GM21825 (cell line): Measurements from ENCODE around the gene ACOT4.
"Not testable (repeated sequence)": the region's sequence is repeated elsewhere in the genome, so short reads cannot be mapped to it uniquely, and the experiment has no call there.

Experiments
- ATAC-seq: cut with Tn5 transposase; IDR thresholded peaks from one replicate; pipeline ENCODE4 v1.9.1; 2021; ENCODE audit warnings: mild to moderate bottlenecking, moderate library complexity; ENCODE audit not compliant: unreplicated experiment

Gene ACOT4

DNA sequence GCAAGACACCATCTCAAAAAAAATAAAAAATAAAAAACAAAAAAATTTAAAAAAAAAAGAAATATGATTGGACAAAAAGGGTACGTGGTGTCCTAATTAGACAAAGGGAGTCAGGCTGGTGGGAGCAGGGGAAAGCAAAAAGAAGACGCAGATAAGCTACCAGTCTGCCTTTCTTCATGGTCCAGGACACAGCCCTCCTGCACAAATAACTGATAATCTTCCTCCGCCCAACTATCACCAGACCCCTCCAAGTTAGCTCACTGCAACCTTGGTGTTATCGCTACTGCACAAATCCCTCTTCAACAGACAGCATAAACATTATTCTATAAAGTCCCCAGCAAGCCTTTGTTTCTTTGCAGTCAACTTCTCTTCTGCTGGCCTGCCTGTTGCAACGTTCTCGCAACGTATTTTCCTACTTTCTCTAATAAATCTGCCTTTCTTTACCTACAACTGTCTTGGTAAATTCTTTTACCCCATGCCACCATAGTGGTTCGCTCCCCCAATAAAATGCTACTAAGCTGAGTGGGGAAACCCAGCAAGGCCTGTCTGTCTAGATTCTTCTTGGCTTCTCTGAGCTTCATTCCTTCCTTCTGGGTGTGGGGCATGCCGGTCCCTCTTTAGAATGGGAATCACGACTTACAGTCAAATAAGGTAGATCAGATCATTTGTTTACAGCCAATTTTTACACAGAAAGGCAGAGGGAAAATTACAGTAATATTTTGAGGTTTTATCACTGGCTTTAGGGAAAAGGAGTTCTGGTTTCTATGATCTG, 38.5 kb downstream of the ACOT4 start:
- ATAC-seq: no peak

DNA sequence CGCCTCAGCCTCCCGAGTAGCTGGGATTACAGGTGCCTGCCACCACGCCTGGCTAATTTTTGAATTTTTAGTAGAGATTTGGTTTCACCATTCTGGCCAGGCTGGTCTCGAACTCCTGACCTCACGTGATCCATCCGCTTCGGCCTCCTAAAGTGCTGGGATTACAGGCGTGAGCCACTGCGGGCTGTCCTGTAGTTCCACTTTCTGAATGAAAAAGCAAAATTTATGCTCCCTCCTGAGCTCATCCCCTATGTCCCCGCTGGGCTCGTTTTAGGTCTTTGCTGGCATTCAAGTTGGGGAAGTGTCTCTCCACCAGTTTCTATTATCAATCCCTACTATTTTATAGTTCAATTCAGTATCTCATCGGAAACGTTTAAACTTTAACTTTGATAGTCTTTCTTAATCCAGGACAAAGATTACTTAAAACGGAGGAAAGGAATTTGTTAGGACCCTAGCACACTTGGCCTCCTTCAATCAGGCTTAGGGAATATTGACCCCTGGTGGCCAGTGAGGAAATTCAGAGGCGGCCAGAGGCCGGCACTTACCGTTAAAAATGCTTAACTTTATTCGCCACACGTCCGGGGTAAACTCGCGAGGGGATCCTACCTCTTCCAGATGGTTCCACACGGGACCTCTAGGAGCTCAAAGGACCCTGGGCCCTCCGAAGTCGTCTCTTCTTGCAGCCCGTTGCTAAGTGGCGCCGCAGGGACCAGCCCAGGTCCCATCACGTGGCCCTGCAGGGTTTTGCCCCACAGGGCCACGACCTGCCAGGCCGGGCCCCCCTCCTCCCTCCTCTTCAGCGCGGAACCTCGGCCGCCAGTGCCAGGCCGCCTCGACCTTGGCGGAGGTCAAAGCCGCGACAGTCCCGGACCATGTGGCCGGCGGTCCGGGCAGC, 41.7 kb downstream of the ACOT4 start:
- ATAC-seq: no peak

DNA sequence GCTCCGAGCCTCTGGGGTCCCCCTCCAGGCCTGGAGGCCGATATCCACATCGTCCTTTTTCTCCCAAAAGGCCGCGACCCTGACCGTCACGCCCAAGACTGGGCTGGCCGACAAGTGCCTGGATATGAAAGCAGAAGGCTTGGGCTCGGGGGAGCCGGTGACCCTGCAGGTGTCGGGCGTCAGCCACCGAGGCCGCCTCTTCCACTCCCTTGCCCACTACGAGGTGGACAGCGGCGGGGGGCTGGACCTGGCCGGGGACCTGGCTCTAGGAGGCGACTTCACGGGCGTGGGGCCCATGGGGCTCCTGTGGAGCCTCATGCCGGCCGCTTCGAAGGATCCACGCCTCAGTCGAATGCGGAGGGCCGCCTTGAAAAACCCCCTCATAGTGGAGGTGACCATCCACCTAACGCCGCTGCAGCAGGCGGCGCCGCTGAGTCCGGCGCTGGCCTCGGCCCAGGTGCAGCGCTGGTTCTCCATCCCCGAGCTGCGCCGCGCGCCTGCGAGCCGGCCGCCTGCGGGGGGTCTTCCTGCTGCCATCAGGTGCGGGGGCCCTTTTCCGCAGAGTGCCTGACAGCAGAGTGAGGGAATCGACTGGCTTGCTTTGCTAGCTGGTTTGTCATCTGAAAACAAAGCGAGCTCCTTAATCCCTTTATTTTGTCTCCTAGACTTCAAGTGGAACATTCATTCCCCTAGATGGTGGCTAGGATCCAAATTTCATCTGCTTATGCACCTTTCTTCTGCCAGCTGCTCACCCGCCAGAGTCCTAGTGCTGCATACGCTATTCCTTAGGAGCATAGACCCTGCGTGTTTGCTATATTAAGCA, 42.5 kb downstream of the ACOT4 start:
- ATAC-seq: no peak

DNA sequence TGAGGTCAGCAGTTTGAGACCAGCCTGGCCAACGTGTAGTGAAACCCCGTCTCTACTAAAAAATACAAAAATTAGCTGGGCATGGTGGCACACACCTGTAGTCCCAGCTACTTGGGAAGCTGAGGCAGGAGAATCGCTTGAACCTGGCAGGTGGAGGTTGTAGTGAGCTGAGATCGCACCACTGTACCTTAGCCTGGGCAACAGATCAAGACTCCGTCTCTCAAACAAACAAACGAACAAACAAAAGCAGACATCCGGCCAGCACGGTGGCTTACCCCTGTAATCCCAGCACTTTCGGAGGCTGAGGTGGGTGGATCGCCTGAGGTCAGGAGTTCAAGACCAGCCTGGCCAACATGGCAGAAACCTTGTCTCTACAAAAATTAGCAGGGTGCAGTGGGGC, 44.7 kb downstream of the ACOT4 start:
- not testable (repeated sequence) for ATAC-seq

DNA sequence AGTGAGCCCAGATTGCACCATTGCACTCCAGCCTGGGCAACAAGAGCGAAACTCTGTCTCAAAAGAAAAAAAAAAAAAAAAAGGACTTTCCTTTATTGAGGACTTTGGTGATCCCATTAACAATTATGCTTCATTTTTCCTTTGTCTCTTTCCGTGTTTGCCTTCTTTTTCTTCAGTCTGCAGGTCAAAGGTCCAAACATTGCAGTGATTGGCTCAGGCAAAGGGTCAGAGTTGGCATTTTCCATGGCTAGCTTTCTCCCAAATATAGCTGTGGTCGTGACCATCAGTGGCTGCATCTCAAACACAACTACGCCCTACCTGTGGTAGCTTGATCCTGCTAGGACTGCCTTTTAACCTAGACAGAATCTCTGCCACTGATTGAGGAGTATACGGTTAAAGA, 46.2 kb downstream of the ACOT4 start:
- ATAC-seq: no peak

DNA sequence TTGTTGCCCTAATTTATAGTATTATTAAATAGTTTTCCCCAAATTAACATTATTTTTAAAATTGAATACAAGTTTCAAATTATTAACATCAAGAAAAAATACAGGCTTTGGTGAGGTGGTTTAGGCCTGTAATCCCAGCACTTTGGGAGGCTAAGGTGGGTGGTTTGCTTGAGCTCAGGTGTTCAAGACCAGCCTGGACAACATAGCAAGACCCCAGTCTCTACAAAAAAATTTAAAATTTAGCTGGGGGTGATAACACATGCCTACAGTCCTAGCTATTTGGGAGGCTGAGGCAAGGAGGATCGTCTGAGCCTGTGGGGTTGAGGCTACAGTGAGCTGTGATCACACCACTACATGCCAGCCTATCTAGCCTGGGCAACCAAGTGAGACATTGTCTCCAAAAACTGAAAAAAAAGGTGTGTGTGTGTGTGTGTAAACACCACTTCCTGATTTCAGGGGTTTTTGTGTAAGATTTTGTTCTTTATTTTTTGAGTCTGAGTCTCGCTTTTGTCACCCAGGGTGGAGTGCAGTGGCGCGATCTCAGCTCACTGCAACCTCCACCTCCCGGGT, 49.2 kb downstream of the ACOT4 start:
- ATAC-seq: no peak

DNA sequence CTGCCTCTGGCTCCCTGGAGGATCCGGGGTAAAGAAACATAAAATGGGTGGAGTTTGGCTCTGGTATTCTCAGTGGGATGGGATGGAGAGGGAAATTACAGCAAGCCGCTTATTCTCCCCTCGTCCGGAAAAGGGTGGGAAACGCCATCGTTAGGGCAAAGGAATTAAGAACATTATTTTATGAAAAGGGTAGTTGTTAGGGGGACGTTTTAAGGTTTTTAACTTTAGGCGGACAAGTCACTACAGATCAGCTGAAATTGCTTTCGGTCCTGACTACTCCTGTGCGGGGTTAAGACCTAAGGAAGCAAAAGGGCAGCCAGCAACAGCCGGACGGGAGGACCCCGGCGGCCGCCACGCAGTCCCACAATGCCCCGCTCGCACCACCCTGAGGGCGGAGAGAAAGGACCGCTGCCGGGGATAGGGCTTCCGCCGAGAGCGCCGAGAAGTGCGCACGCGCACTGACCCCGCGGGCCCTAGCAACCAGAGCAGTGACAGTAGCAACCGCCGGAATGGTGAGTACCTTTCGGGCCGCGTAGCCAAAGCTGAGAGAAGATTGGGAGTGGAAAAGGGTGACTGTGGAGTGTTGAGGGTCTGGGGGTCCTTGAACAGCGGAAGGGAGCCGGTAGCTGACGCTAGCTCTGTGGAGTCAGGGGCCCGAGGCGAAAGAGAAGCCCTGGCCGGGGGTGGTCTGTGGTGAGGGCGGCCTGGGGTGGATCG, 53.0 kb downstream of the ACOT4 start, which contains the start of gene DNAL1:
Gene DNAL1, plus strand, starts transcription at position 456 of the 717 bp plus-strand sequence. Its CDS starts 54 bp downstream, at position 510.
- ATAC-seq: peak; percentile 95

DNA sequence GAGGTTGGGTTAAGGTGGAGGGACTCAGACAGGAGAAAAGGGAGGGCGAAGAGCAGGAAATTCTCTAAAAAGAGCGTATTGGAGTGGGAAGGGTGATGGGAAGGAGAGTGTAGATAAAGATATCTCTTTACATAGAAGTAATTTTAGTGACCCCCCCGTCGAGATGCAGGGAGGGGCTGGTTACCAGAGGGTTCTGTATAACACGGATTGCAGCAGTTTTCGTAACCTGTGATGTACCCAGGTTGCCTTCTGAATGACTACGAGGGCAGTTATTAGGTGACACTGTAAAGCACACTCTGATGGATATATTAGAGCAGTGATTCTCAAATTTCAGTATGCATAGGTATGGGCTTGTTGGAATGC, 53.6 kb downstream of the ACOT4 start:
- peak; percentile 4 for ATAC-seq
